Putamen (tissue), 1 donor: ENCODE measurements around the gene ZNF124.
A peak's percentile ranks its signal among the peaks of the same experiment; 100 is the strongest.

Experiments used
- DNase-seq: peaks from one replicate; pipeline ENCODE4 v3.0.0-alpha.2; 2016; ENCODE audit warnings: low spot score

The ZNF124 gene

GRCh38 chr1:247113094-247113497 is 58.7 kb downstream of the ZNF124 start:
- DNase-seq = no peak

- no peak for DNase-seq
Measured at GRCh38 chr1:247112479-247112781, 59.4 kb downstream of the ZNF124 start.

- DNase-seq = no peak
Measured at GRCh38 chr1:247111700-247112478, 59.9 kb downstream of the ZNF124 start.

- no peak for DNase-seq
Measured at GRCh38 chr1:247111259-247111699, 60.5 kb downstream of the ZNF124 start.

- peak; percentile 28 for DNase-seq
Measured at GRCh38 chr1:247110627-247111258, 61.1 kb downstream of the ZNF124 start.

GRCh38 chr1:247107694-247108093 is 64.1 kb downstream of the ZNF124 start:
- no peak for DNase-seq

GRCh38 chr1:247105966-247106365 is 65.9 kb downstream of the ZNF124 start:
- DNase-seq = no peak
